G401.6 (cell line): ENCODE results near the gene SREBF1.
A peak's percentile ranks its signal among the peaks of the same experiment; 100 is the strongest.

Experiments
- FAIRE-seq: peaks from 2 replicates; lab custom pipeline; 2012; peaks lifted over from hg19 to GRCh38; lab: Jason Lieb, UNC

Gene SREBF1

GRCh38 chr17:17779015-17779611, 57.7 kb downstream of the SREBF1 start:
- FAIRE-seq, result no peak

- FAIRE-seq, result no peak
Measured at GRCh38 chr17:17778308-17779014, 58.3 kb downstream of the SREBF1 start.

GRCh38 chr17:17776889-17777288, 59.9 kb downstream of the SREBF1 start:
- no peak for FAIRE-seq

GRCh38 chr17:17774009-17774881, 62.5 kb downstream of the SREBF1 start:
- FAIRE-seq, result peak; percentile 94

GRCh38 chr17:17772231-17772630, 64.6 kb downstream of the SREBF1 start:
- no peak for FAIRE-seq

- no peak for FAIRE-seq
Measured at GRCh38 chr17:17771498-17772201, 65.1 kb downstream of the SREBF1 start.

GRCh38 chr17:17770632-17771044, 66.1 kb downstream of the SREBF1 start:
- no peak for FAIRE-seq

GRCh38 chr17:17769869-17770631, 66.7 kb downstream of the SREBF1 start:
- no peak for FAIRE-seq

- no peak for FAIRE-seq
Measured at GRCh38 chr17:17768424-17769088, 68.2 kb downstream of the SREBF1 start.

- FAIRE-seq, result no peak
Measured at GRCh38 chr17:17767887-17768418, 68.8 kb downstream of the SREBF1 start.

GRCh38 chr17:17767154-17767869, 69.5 kb downstream of the SREBF1 start:
- peak; percentile 84 for FAIRE-seq

- no peak for FAIRE-seq
Measured at GRCh38 chr17:17766744-17767120, 70.1 kb downstream of the SREBF1 start.

- no peak for FAIRE-seq
Measured at GRCh38 chr17:17766077-17766743, 70.6 kb downstream of the SREBF1 start.

- no peak for FAIRE-seq
Measured at GRCh38 chr17:17765359-17766076, 71.3 kb downstream of the SREBF1 start.

- no peak for FAIRE-seq
Measured at GRCh38 chr17:17763734-17764133, 73.1 kb downstream of the SREBF1 start.

- no peak for FAIRE-seq
Measured at GRCh38 chr17:17763136-17763535, 73.7 kb downstream of the SREBF1 start.

- FAIRE-seq, result no peak
Measured at GRCh38 chr17:17762744-17763105, 74.1 kb downstream of the SREBF1 start.
